Measurements from ENCODE around the gene ZNF81. TPM values are rescaled to one million over a fixed set of nuclear protein-coding genes. Genes with fewer than 3 reads are reported as not detected.

ZNF81 gene
- total and polyA plus RNA-seq, 2 of the 13 experiments (the other 11 are each of a cell fraction or from before 2014, with no cell fraction given), result 1.4 to 3.2 TPM

DNA sequence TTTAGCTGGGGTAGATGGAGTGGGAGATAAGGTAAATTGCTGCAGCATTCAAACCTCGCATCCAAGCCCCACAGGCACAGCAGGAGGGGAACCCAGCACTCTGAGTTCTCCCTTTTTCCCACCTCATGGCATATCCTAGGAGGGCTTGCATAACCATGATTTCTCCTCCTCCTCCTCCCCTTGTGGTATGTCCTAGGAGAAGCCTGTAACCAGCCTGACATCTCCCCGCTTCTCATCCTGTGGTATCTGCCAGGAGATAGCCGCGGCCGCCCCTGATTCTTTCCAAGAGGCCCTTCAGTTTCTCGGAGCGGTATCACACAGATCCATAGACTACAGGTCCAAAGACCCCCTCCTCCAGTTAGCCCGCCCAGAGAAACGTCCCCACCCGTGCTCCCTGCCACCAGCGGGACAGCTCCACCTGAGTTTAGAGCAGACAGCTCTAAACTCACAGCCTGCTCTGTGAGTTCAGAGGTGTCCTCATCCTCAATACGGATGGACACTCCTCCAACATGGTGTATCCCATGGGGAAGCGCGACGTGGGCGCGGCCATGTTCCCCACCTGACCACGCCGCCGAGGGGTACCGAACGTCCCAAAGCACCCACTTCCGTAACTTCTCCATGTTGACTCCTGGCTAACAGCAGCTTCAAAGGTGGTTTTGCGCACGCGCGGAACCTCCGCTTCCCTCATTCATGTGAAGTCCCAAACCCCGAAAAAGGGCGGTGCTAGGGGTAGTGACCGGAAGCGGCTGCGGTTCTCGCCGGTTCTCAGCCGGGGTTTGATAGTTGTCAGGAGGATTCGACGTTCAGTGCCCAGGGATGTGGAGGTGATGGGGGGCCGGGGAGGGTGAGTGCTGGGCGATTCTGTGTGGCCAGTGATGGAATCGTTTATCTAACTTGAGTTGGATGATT, at the start of gene ZNF81 (continued):
- TF ChIP-seq ZNF431 (CRISPR knock-in tag; IDR thresholded peaks at IDR 0.05; ENCODE audit: borderline replicate concordance, low read depth) (no peak), ZNF557 (CRISPR knock-in tag; IDR thresholded peaks at IDR 0.05) (no peak), KDM6A (CRISPR knock-in tag; IDR thresholded peaks at IDR 0.05; ENCODE audit: low read depth) (no peak), KDM3A (CRISPR knock-in tag; IDR thresholded peaks at IDR 0.05; ENCODE audit: low read depth) (no peak), GLI4 (CRISPR knock-in tag; IDR thresholded peaks at IDR 0.05; ENCODE audit: borderline replicate concordance) (no peak), ZNF737 (CRISPR knock-in tag; IDR thresholded peaks at IDR 0.05; ENCODE audit: borderline replicate concordance) (no peak), ZNF619 (CRISPR knock-in tag; IDR thresholded peaks at IDR 0.05) (no peak), FOXO1 (CRISPR knock-in tag; IDR thresholded peaks at IDR 0.05) (0 out of 2 replicates have a peak, but pooled peaks have one; percentile 13), IRF2 (CRISPR knock-in tag; IDR thresholded peaks at IDR 0.05) (0 out of 2 replicates have a peak, but pooled peaks have one; percentile 13), ZFY (CRISPR knock-in tag; IDR thresholded peaks at IDR 0.05) (0 out of 2 replicates have a peak, but pooled peaks have one; percentile 21), ZNF383 (CRISPR knock-in tag; IDR thresholded peaks at IDR 0.05; ENCODE audit: borderline replicate concordance) (no peak), ZNF549 (CRISPR knock-in tag; IDR thresholded peaks at IDR 0.05) (no peak), KDM5A (IDR thresholded peaks at IDR 0.05; ENCODE audit: borderline replicate concordance, low read length) (no peak), POGZ (CRISPR knock-in tag; IDR thresholded peaks at IDR 0.05) (0 out of 2 replicates have a peak, but pooled peaks have one; percentile 44), SRSF1 (optimal IDR thresholded peaks at IDR 0.05; ENCODE audit: low read depth, low read length) (no peak)
- TF ChIP-seq, protein P1, sequence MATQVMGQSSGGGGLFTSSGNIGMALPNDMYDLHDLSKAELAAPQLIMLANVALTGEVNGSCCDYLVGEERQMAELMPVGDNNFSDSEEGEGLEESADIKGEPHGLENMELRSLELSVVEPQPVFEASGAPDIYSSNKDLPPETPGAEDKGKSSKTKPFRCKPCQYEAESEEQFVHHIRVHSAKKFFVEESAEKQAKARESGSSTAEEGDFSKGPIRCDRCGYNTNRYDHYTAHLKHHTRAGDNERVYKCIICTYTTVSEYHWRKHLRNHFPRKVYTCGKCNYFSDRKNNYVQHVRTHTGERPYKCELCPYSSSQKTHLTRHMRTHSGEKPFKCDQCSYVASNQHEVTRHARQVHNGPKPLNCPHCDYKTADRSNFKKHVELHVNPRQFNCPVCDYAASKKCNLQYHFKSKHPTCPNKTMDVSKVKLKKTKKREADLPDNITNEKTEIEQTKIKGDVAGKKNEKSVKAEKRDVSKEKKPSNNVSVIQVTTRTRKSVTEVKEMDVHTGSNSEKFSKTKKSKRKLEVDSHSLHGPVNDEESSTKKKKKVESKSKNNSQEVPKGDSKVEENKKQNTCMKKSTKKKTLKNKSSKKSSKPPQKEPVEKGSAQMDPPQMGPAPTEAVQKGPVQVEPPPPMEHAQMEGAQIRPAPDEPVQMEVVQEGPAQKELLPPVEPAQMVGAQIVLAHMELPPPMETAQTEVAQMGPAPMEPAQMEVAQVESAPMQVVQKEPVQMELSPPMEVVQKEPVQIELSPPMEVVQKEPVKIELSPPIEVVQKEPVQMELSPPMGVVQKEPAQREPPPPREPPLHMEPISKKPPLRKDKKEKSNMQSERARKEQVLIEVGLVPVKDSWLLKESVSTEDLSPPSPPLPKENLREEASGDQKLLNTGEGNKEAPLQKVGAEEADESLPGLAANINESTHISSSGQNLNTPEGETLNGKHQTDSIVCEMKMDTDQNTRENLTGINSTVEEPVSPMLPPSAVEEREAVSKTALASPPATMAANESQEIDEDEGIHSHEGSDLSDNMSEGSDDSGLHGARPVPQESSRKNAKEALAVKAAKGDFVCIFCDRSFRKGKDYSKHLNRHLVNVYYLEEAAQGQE (IDR thresholded peaks at IDR 0.05; ENCODE audit: borderline replicate concordance in 1 of 2, low read depth in 1 of 2, low read length in 2 of 2), result no peak
- TF ChIP-seq, protein P2, sequence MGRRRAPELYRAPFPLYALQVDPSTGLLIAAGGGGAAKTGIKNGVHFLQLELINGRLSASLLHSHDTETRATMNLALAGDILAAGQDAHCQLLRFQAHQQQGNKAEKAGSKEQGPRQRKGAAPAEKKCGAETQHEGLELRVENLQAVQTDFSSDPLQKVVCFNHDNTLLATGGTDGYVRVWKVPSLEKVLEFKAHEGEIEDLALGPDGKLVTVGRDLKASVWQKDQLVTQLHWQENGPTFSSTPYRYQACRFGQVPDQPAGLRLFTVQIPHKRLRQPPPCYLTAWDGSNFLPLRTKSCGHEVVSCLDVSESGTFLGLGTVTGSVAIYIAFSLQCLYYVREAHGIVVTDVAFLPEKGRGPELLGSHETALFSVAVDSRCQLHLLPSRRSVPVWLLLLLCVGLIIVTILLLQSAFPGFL (CRISPR knock-in tag; IDR thresholded peaks at IDR 0.05), result no peak
- TF ChIP-seq, protein P3, sequence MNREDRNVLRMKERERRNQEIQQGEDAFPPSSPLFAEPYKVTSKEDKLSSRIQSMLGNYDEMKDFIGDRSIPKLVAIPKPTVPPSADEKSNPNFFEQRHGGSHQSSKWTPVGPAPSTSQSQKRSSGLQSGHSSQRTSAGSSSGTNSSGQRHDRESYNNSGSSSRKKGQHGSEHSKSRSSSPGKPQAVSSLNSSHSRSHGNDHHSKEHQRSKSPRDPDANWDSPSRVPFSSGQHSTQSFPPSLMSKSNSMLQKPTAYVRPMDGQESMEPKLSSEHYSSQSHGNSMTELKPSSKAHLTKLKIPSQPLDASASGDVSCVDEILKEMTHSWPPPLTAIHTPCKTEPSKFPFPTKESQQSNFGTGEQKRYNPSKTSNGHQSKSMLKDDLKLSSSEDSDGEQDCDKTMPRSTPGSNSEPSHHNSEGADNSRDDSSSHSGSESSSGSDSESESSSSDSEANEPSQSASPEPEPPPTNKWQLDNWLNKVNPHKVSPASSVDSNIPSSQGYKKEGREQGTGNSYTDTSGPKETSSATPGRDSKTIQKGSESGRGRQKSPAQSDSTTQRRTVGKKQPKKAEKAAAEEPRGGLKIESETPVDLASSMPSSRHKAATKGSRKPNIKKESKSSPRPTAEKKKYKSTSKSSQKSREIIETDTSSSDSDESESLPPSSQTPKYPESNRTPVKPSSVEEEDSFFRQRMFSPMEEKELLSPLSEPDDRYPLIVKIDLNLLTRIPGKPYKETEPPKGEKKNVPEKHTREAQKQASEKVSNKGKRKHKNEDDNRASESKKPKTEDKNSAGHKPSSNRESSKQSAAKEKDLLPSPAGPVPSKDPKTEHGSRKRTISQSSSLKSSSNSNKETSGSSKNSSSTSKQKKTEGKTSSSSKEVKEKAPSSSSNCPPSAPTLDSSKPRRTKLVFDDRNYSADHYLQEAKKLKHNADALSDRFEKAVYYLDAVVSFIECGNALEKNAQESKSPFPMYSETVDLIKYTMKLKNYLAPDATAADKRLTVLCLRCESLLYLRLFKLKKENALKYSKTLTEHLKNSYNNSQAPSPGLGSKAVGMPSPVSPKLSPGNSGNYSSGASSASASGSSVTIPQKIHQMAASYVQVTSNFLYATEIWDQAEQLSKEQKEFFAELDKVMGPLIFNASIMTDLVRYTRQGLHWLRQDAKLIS (CRISPR knock-in tag; IDR thresholded peaks at IDR 0.05), result no peak
- TF ChIP-seq, protein P4, sequence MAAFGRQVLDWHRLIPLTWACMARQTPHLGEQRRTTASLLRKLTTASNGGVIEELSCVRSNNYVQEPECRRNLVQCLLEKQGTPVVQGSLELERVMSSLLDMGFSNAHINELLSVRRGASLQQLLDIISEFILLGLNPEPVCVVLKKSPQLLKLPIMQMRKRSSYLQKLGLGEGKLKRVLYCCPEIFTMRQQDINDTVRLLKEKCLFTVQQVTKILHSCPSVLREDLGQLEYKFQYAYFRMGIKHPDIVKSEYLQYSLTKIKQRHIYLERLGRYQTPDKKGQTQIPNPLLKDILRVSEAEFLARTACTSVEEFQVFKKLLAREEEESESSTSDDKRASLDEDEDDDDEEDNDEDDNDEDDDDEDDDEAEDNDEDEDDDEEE (CRISPR knock-in tag; IDR thresholded peaks at IDR 0.05), result no peak
